ENCODE data around the gene PNPLA2. TPM values are rescaled to one million over a fixed set of nuclear protein-coding genes. Genes with fewer than 3 reads are reported as not detected.

The PNPLA2 gene
- polyA plus RNA-seq, 1 experiment = 17.3 TPM

GRCh38 chr11:779955-780532 is 38.7 kb upstream of the PNPLA2 start:
- H3K9me3 ChIP-seq (ENCODE audit: control insufficient read depth, insufficient read depth, low read length) = no peaks in the 10 kb centered on the region; the same call in 1 of the 2 replicates
- no peak overlapping the region for H3K27ac ChIP-seq (ENCODE audit: low read depth, low read length)
- no peak overlapping the region for H3K4me3 ChIP-seq (ENCODE audit: low read depth, low read length)
- POLR2A ChIA-PET = no interaction called here
- TF ChIP-seq CTCF (IDR thresholded peaks at IDR 0.05; ENCODE audit: low read depth, low read length) = no peak
- H3K27me3 ChIP-seq (ENCODE audit: control insufficient read depth, insufficient read depth, low read length) = no peaks in the 10 kb centered on the region
- DNase-seq (ENCODE audit: low read depth, low spot score) = no peak
- CTCF ChIA-PET = no interaction called here

- Histone ChIP-seq H3K9me3 (ENCODE audit: control insufficient read depth, insufficient read depth, low read length) (no peaks in the 10 kb centered on the region; the same call in 1 of the 2 replicates), H3K27ac (ENCODE audit: low read depth, low read length) (peak overlapping the region; percentile 90), H3K4me3 (ENCODE audit: low read depth, low read length) (no peak overlapping the region), H3K27me3 (ENCODE audit: control insufficient read depth, insufficient read depth, low read length) (no peaks in the 10 kb centered on the region)
- CTCF ChIA-PET = interaction anchor here (1.1 to 1.3 kb wide), 3 partner anchors 13 to 131 kb away, joined by 3 to 5 read pairs (median 4); no protein-coding TSS in a partner anchor
- TF ChIP-seq CTCF (IDR thresholded peaks at IDR 0.05; ENCODE audit: low read depth, low read length) = no peak
- no peak for DNase-seq (ENCODE audit: low read depth, low spot score)
- POLR2A ChIA-PET = interaction anchor here (1.4 kb wide), 1 partner anchor 14 kb away, joined by 3 read pairs; no protein-coding TSS in a partner anchor
These were observed 36.2 kb upstream of the PNPLA2 start for GRCh38 chr11:782264-783174.

- POLR2A ChIA-PET = interaction anchor here (0.6 to 1.4 kb wide), 4 partner anchors 13 to 73 kb away, joined by 3 to 7 read pairs (median 6); no protein-coding TSS in a partner anchor
- DNase-seq (ENCODE audit: low read depth, low spot score) = peak; percentile 89
- peak overlapping the region; percentile 90 for H3K27ac ChIP-seq (ENCODE audit: low read depth, low read length)
- CTCF ChIA-PET = interaction anchor here (0.7 to 1.3 kb wide), 8 partner anchors 8 to 229 kb away, joined by 3 to 6 read pairs (median 4); no protein-coding TSS in a partner anchor
- no peaks in the 10 kb centered on the region for H3K9me3 ChIP-seq (ENCODE audit: control insufficient read depth, insufficient read depth, low read length)
- H3K4me3 ChIP-seq (ENCODE audit: low read depth, low read length) = no peak overlapping the region
- TF ChIP-seq CTCF (IDR thresholded peaks at IDR 0.05; ENCODE audit: low read depth, low read length) = peak; percentile 87
- H3K27me3 ChIP-seq (ENCODE audit: control insufficient read depth, insufficient read depth, low read length) = no peaks in the 10 kb centered on the region
These were observed 35.1 kb upstream of the PNPLA2 start for GRCh38 chr11:783581-784015.

GRCh38 chr11:786235-787083 is 32.3 kb upstream of the PNPLA2 start:
- Histone ChIP-seq H3K27me3 (ENCODE audit: control insufficient read depth, insufficient read depth, low read length) (no peaks in the 10 kb centered on the region), H3K9me3 (ENCODE audit: control insufficient read depth, insufficient read depth, low read length) (no peaks in the 10 kb centered on the region), H3K27ac (ENCODE audit: low read depth, low read length) (no peak overlapping the region), H3K4me3 (ENCODE audit: low read depth, low read length) (no peak overlapping the region)
- TF ChIP-seq CTCF (IDR thresholded peaks at IDR 0.05; ENCODE audit: low read depth, low read length) = no peak
- DNase-seq (ENCODE audit: low read depth, low spot score) = no peak
- ChIA-PET CTCF (no interaction called here), POLR2A (interaction anchor here (0.9 kb wide), 1 partner anchor 11 kb away, joined by 3 read pairs; no protein-coding TSS in a partner anchor)
